ENCODE results near the gene TMEM132D.

DNA sequence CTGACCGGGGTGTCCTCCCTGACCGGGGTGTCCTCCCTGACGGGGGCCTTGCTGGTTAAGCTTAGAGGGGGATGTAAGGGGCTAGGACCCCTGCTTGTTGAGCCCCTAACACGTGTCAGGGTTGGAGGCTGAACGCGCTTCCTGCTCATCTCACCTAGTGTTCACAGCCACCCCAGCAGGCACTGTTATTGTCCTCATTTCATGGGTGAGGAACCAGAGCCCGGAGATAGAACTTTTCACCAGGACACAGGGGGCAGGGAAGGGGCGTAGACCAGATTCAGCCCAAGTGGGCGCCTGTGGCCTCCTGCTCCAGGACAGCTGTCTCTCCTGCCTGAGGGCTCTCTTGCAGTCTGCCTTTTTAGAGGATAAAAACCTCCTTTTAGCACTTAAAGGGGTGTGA lies 814.2 kb downstream of the TMEM132D start:
- TF ChIP-seq TAF1 (IDR thresholded peaks at IDR 0.05; ENCODE audit: borderline replicate concordance, low read depth, low read length), result no peak
- no peak for TF ChIP-seq POLR2AphosphoS5 (IDR thresholded peaks at IDR 0.05; ENCODE audit: low read depth, low read length)
- no peak for TF ChIP-seq POLR2A (IDR thresholded peaks at IDR 0.05; ENCODE audit: low read depth, low read length)

All from GM12892 (cell line).